Stomach (tissue), 9 donors: ENCODE results near the gene G0S2. TPM values are rescaled to one million over a fixed set of nuclear protein-coding genes. Genes with fewer than 3 reads are reported as not detected.
A peak's percentile ranks its signal among the peaks of the same experiment; 100 is the strongest.

Experiments used
- DNase-seq, 2 donors: peaks; one replicate each; pipeline versions ENCODE4 v3.0.0 to v3.0.0-alpha.2; 2013 to 2019
- H3K27ac ChIP-seq, 5 donors: fragments of 200-600 bp in 4 of 5; sonication (generic) in 4 of 5; one replicate each; pipeline ENCODE4 v1.5.1; 2013 to 2019; ENCODE audit warnings: mild to moderate bottlenecking in 1 of 5, moderate library complexity in 1 of 5
- H3K27me3 ChIP-seq, 3 donors: fragments of 200-600 bp; sonication (generic); one replicate each; pipeline ENCODE4 v1.5.1; 2017 to 2019; ENCODE audit warnings: mixed run types in 1 of 3
- H3K36me3 ChIP-seq, 4 donors: fragments of 200-600 bp; sonication (generic); 1 replicate in 3 of 4; 2 replicates in 1 of 4; pipeline ENCODE4 v1.5.1; 2016 to 2019
- H3K4me1 ChIP-seq, 4 donors: fragments of 200-600 bp; sonication (generic); one replicate each; pipeline ENCODE4 v1.5.1; 2016 to 2019
- H3K4me3 ChIP-seq, 4 donors: fragments of 200-600 bp; sonication (generic) in 3 of 4; one replicate each; pipeline ENCODE4 v1.5.1; 2016 to 2019; ENCODE audit warnings: mild to moderate bottlenecking in 1 of 4
- H3K9me3 ChIP-seq, 4 donors: fragments of 200-600 bp; sonication (generic); one replicate each; pipeline ENCODE4 v1.5.1; 2016 to 2019
- EP300 ChIP-seq: sonication (generic); formaldehyde crosslinking; IDR thresholded peaks from one replicate; pipeline ENCODE4 v1.6.1; 2017; ENCODE audit warnings: antibody characterized with exemption
- POLR2A ChIP-seq, 4 donors: fragments of 450-650 bp; IDR thresholded peaks; one replicate each; pipeline ENCODE4 v1.6.1; 2016; ENCODE audit warnings: antibody characterized with exemption in 4 of 4, control low read depth in 2 of 4, mild to moderate bottlenecking in 1 of 4, moderate library complexity in 1 of 4
- POLR2AphosphoS5 ChIP-seq, 3 donors: sonication (generic); formaldehyde crosslinking; IDR thresholded peaks; one replicate each; pipeline ENCODE4 v1.6.1; 2016; ENCODE audit warnings: antibody characterized with exemption in 3 of 3
- WGBS, 5 donors: extraction: QIAGEN DNeasy Blood & Tissue Kit in 3 of 5; methylation state at CpG; one replicate each; pipeline versions ENCODE4 v1.1.5 to v1.1.7; 2013 to 2018; 5-methylcytosine and 5-hydroxymethylcytosine counted together
- intact Hi-C: fragments of 100-400 bp; cut with DNase I; formaldehyde crosslinking; loops from one replicate; pipeline ENCODE4 v1.15.1; 2023; ENCODE audit warnings: low total_unique reads
- polyA plus RNA-seq, 3 donors: library from polyadenylated mRNA; stranded (reverse); fragments of 200-250 nt; gene quantifications; one replicate each; pipeline ENCODE4 v1.2.3, GENCODE V29; 2013
- total RNA-seq, 5 donors: library from RNA; depleted of rRNA; stranded (reverse); fragments of >200 nt; gene quantifications; one replicate each; pipeline versions ENCODE4 v1.1.0 to v1.2.3, GENCODE V29; 2014 to 2016
- TF ChIP-seq, protein P1 (sequence below), 7 experiments: fragments of 450-650 bp in 4 of 7; fragments of 200-600 bp in 3 of 7; sonication (generic) in 3 of 7; IDR thresholded peaks; one replicate each; pipeline ENCODE4 v1.5.1; 2016 to 2019; ENCODE audit warnings: antibody characterized with exemption in 7 of 7, control low read depth in 2 of 7, mild to moderate bottlenecking in 1 of 7
- donor health status: healthy with polysubstance abuse.
- donor health status: Bipolar disorder and iron deficiency.
- donor health status: healthy.

G0S2 gene
- total and polyA plus RNA-seq, 8 donors = 11.0 to 227 (median 49.1) TPM; not detected in 1

DNA sequence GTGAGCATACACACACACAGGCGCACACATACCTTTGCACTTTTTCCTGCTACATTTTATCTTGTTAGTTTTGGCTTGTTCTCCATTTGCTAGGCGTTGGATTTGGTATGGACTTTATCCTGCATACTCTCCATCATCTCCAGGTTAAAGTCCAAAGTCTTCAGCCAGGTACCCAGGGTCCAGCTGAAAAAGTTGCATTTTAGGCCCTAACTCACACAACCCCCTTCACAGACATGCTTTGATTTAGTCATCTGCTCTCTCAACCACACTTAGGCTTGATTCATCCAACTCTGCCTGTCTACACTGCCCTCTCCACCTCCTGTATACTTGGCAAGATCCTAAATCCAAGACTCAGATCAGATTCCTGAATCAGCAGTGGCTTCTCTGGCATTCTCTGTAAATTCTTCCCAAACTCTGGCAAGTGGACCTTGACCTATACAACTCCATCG, 12.3 kb upstream of the G0S2 start:
- TF ChIP-seq EP300 = no peak
- TF ChIP-seq POLR2A (IDR thresholded peaks at IDR 0.05) = no peak
- TF ChIP-seq, protein P1, sequence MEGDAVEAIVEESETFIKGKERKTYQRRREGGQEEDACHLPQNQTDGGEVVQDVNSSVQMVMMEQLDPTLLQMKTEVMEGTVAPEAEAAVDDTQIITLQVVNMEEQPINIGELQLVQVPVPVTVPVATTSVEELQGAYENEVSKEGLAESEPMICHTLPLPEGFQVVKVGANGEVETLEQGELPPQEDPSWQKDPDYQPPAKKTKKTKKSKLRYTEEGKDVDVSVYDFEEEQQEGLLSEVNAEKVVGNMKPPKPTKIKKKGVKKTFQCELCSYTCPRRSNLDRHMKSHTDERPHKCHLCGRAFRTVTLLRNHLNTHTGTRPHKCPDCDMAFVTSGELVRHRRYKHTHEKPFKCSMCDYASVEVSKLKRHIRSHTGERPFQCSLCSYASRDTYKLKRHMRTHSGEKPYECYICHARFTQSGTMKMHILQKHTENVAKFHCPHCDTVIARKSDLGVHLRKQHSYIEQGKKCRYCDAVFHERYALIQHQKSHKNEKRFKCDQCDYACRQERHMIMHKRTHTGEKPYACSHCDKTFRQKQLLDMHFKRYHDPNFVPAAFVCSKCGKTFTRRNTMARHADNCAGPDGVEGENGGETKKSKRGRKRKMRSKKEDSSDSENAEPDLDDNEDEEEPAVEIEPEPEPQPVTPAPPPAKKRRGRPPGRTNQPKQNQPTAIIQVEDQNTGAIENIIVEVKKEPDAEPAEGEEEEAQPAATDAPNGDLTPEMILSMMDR (IDR thresholded peaks at IDR 0.05) = no peak
- Histone ChIP-seq H3K4me1 (peaks cover 0 to 19% (median 12%) of the 10 kb centered on the region in 4 donors), H3K4me3 (no peak overlapping the region), H3K27ac (peak overlapping the region in 1 of 5 donors; percentile 11), H3K9me3 (no peaks in the 10 kb centered on the region), H3K27me3 (no peaks in the 10 kb centered on the region), H3K36me3 (no peaks in the 10 kb centered on the region)
- 31 to 63% (median 54%) methylated on average over 3 of the region's 3 CpGs for WGBS, 5 donors
- no peak for DNase-seq
- intact Hi-C loops = no loop called here

DNA sequence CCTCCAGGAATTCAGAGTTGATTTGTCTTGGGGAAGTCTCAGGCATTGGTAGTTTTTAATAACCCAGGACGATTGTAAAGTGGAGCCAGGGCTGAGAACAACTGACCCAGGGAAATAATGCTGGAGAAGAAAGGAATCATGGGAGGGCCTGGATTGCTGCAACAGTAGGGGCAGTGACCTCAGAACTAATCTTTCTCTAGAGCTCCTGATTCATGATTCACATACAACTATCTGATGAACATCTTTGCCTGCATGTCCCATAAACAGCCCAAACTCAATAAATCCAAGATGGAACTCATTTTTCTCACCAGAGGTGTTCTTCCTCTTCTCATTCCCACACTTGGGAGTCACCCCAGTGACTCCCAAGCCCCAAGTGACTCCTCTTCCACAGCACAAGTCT, 8.1 kb upstream of the G0S2 start:
- 87 to 100% (median 90%) methylated on average over 1 of the region's 1 CpG for WGBS, 5 donors
- H3K4me3 ChIP-seq = no peak overlapping the region
- H3K36me3 ChIP-seq = no peaks in the 10 kb centered on the region
- H3K27me3 ChIP-seq = no peaks in the 10 kb centered on the region
- no peak for DNase-seq
- intact Hi-C loops = no loop called here
- no peaks in the 10 kb centered on the region for H3K9me3 ChIP-seq
- peaks cover 0 to 12% (median 11%) of the 10 kb centered on the region in 4 donors for H3K4me1 ChIP-seq
- TF ChIP-seq, protein P1 (IDR thresholded peaks at IDR 0.05) = no peak
- TF ChIP-seq POLR2A (IDR thresholded peaks at IDR 0.05) (no peak), EP300 (no peak), POLR2AphosphoS5 (IDR thresholded peaks at IDR 0.05) (no peak)
- H3K27ac ChIP-seq = no peak overlapping the region

DNA sequence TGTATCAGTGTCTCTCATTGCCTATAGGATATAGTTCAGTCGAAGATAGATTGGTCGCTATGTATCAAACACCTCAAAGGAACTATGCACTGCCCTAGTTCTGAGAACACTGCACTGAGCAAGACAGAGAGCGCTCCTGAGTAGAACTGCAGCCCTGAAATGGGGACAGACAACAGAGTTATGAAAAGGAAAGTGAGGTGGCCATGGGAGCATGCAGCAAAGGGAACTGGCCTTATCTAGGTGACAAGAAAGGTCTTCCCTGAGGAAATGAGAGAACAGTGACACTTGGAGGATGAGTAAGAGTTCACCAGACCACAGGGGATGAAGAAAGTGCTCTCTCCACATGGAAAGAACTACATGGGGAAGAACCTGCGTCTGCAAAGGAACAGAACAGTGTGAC, 7.5 kb upstream of the G0S2 start:
- no peak overlapping the region for H3K27ac ChIP-seq

DNA sequence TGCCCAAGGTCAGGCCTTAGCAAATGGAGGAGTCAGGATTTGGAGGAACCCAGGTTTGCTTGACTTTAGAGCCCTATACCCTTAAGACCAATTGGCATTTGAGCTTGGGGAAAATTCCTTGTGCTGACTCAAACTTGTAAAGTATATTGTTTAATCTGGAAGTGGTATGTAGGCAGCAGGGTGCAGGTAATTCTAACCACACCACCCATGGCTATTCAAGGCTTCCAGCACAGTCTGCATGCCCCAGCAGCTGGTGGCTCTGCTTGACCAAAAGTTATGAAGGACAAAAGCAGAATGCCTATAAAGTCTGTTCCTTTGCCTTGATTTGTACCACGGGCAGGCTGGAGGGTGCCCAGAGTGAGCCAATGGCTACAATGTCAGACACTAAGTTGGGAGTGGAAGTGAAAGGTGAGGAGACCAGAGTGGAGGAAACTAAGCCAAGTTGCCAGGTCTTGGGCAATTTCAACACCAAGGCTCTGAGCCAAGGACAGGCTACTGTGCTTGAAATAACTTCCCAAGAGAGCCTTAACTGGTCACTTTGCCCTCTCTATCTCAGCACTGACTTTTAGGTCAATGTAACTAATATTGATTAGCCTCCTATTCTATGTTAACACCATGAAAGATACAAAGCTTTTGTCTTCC, 4.7 kb upstream of the G0S2 start:
- Histone ChIP-seq H3K27me3 (peaks cover 0 to 7% (median 0%) of the 10 kb centered on the region in 3 donors), H3K36me3 (no peaks in the 10 kb centered on the region), H3K9me3 (no peaks in the 10 kb centered on the region), H3K4me3 (no peak overlapping the region), H3K27ac (no peak overlapping the region), H3K4me1 (peaks cover 14 to 27% (median 24%) of the 10 kb centered on the region in 4 donors)
- no peak for DNase-seq
- TF ChIP-seq POLR2AphosphoS5 (IDR thresholded peaks at IDR 0.05) = no peak
- TF ChIP-seq EP300 = no peak
- TF ChIP-seq, protein P1 (IDR thresholded peaks at IDR 0.05) = no peak
- TF ChIP-seq POLR2A (IDR thresholded peaks at IDR 0.05) = no peak
- 77 to 90% (median 88%) methylated on average over 1 of the region's 1 CpG for WGBS, 5 donors
- intact Hi-C loops = no loop called here

More for the DNA sequence above, 7.5 kb upstream of the G0S2 start:
- WGBS, 5 donors = 89 to 92% (median 92%) methylated on average over 4 of the region's 4 CpGs
- Histone ChIP-seq H3K4me1 (peaks cover 0 to 6% (median 6%) of the 10 kb centered on the region in 4 donors), H3K4me3 (no peak overlapping the region), H3K27me3 (no peaks in the 10 kb centered on the region), H3K36me3 (no peaks in the 10 kb centered on the region), H3K9me3 (no peaks in the 10 kb centered on the region)
- intact Hi-C loops = no loop called here
- TF ChIP-seq, protein P1 (IDR thresholded peaks at IDR 0.05) = no peak
- TF ChIP-seq POLR2AphosphoS5 (IDR thresholded peaks at IDR 0.05) = no peak
- TF ChIP-seq POLR2A (IDR thresholded peaks at IDR 0.05) = no peak
- TF ChIP-seq EP300 = no peak
- DNase-seq = no peak
